ENCODE results near the gene HOXC13. TPM values are rescaled to one million over a fixed set of nuclear protein-coding genes. Genes with fewer than 3 reads are reported as not detected.
A peak's percentile ranks its signal among the peaks of the same experiment; 100 is the strongest.

The HOXC13 gene
- total and polyA plus RNA-seq, 4 donors = not detected

GRCh38 chr12:53994264-53995001 is 55.8 kb downstream of the HOXC13 start:
- WGBS, 2 donors = 2 to 9% methylated on average over 58 to 60 of the region's 60 CpGs
- Histone ChIP-seq H3K4me1 (ENCODE audit: control insufficient read depth in 5 of 5, insufficient read depth in 5 of 5, low read length in 5 of 5) (peaks cover 0 to 15% (median 0%) of the 10 kb centered on the region in 5 donors), H3K27ac (ENCODE audit: low read depth in 1 of 2, low read length in 1 of 2) (no peak overlapping the region), H3K27me3 (ENCODE audit: control insufficient read depth in 3 of 3, insufficient read depth in 3 of 3, low read length in 2 of 3) (peaks cover 0 to 100% (median 87%) of the 10 kb centered on the region in 3 donors), H3K9ac (ENCODE audit: insufficient read depth in 1 of 2, low read length in 2 of 2) (no peak overlapping the region), H3K9me3 (ENCODE audit: control insufficient read depth in 4 of 4, insufficient read depth in 3 of 4, low read length in 3 of 4) (peaks cover 0 to 8% (median 0%) of the 10 kb centered on the region in 4 donors), H3K4me3 (no peak overlapping the region), H3K36me3 (ENCODE audit: control insufficient read depth in 4 of 4, insufficient read depth in 4 of 4, low read length in 4 of 4) (no peaks in the 10 kb centered on the region)
- TF ChIP-seq CTCF (IDR thresholded peaks at IDR 0.05; ENCODE audit: control extremely low read depth, extremely low read depth) = no peak
- ATAC-seq (ENCODE audit: insufficient read depth, low FRiP score) = no peak
- no peak for DNase-seq

GRCh38 chr12:53995002-53995377 is 56.4 kb downstream of the HOXC13 start:
- TF ChIP-seq CTCF (IDR thresholded peaks at IDR 0.05; ENCODE audit: control extremely low read depth, extremely low read depth) = no peak
- ATAC-seq (ENCODE audit: insufficient read depth, low FRiP score) (no peak), DNase-seq (no peak)
- no peaks in the 10 kb centered on the region for H3K36me3 ChIP-seq (ENCODE audit: control insufficient read depth in 4 of 4, insufficient read depth in 4 of 4, low read length in 4 of 4)
- no peak overlapping the region for H3K4me3 ChIP-seq
- H3K9ac ChIP-seq (ENCODE audit: insufficient read depth in 1 of 2, low read length in 2 of 2) = no peak overlapping the region
- peaks cover 0 to 100% (median 87%) of the 10 kb centered on the region in 3 donors for H3K27me3 ChIP-seq (ENCODE audit: control insufficient read depth in 3 of 3, insufficient read depth in 3 of 3, low read length in 2 of 3)
- peaks cover 0 to 16% (median 0%) of the 10 kb centered on the region in 5 donors for H3K4me1 ChIP-seq (ENCODE audit: control insufficient read depth in 5 of 5, insufficient read depth in 5 of 5, low read length in 5 of 5)
- H3K27ac ChIP-seq (ENCODE audit: low read depth in 1 of 2, low read length in 1 of 2) = no peak overlapping the region
- 4 to 5% methylated on average over 17 of the region's 17 CpGs for WGBS, 2 donors
- H3K9me3 ChIP-seq (ENCODE audit: control insufficient read depth in 4 of 4, insufficient read depth in 3 of 4, low read length in 3 of 4) = peaks cover 0 to 8% (median 0%) of the 10 kb centered on the region in 4 donors

DNA sequence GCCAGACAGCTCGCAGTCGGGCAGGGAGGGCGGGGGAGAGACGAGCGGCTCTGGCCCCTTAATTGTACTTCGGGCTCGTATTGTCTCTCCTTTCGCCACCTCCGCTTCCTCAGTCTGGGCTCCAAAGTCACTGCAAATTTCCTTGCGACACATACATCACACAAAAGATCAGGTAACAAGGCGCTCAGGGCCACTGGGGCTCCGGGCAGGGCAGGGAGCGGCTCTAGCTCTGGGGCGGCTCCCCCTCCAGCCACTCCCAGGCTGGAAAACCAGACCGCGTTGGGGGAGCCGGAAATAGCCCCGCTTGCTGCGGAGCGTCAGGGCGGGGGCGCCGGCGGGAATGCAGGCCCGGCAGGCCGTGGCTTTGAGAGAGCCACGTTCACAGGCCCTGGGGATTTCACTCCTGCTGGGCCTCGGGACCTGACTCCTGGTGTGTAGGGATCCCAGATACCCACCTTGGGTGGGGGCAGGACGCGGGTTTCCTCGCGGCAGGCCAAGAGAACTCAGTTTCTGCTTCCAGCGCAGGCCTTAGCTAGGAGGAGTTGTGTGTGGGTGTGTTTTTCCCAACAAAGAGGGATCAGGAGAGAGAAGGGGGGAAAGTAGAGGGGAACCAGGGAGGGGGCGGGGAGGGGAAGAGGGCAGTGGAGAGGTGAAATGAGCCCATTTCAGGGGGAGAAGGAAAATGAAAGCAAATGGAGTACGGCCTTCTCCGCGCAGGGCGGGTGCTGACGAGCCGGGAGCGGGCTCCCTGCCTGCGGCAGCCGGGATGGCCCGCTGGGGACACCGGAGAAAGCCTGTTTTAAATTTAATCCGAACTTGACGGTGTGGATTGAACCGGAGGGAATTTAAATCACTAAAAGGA is 57.0 kb downstream of the HOXC13 start:
- H3K4me1 ChIP-seq (ENCODE audit: control insufficient read depth in 5 of 5, insufficient read depth in 5 of 5, low read length in 5 of 5) = peaks cover 0 to 23% (median 0%) of the 10 kb centered on the region in 5 donors
- ATAC-seq (ENCODE audit: insufficient read depth, low FRiP score) (peak; percentile 43), DNase-seq (peak in 1 of 3 donors; percentile 57)
- peak overlapping the region; percentile 26 for H3K4me3 ChIP-seq
- no peak overlapping the region for H3K27ac ChIP-seq (ENCODE audit: low read depth in 1 of 2, low read length in 1 of 2)
- peaks cover 0 to 99% (median 82%) of the 10 kb centered on the region in 3 donors for H3K27me3 ChIP-seq (ENCODE audit: control insufficient read depth in 3 of 3, insufficient read depth in 3 of 3, low read length in 2 of 3)
- H3K36me3 ChIP-seq (ENCODE audit: control insufficient read depth in 4 of 4, insufficient read depth in 4 of 4, low read length in 4 of 4) = no peaks in the 10 kb centered on the region
- H3K9ac ChIP-seq (ENCODE audit: insufficient read depth in 1 of 2, low read length in 2 of 2) = no peak overlapping the region
- no peak for TF ChIP-seq CTCF (IDR thresholded peaks at IDR 0.05; ENCODE audit: control extremely low read depth, extremely low read depth)
- H3K9me3 ChIP-seq (ENCODE audit: control insufficient read depth in 4 of 4, insufficient read depth in 3 of 4, low read length in 3 of 4) = peaks cover 0 to 8% (median 0%) of the 10 kb centered on the region in 4 donors
- WGBS, 2 donors = 2 to 4% methylated on average over 47 to 48 of the region's 48 CpGs

Small RNA genes within 50 kb of the gene (small RNA-seq; reads per million reads assigned to genes)
- not detected for gene AC012531.3 (ENCODE audit: low replicate concordance)
- not detected for gene AC012531.4 (ENCODE audit: low replicate concordance)
- gene MIR196A2 (ENCODE audit: low replicate concordance) = 0.13 reads per million
- gene RF01905 (ENCODE audit: low replicate concordance) = not detected
- gene RF01906 (ENCODE audit: low replicate concordance) = not detected

Other genes starting within 250 kb of the HOXC13 start
- gene CALCOCO1, start 211.4 kb upstream of the HOXC13 start, total RNA-seq = 100 to 1,000 TPM in 1 of 2 donors, 10 to 100 TPM in 1; 80.4 to 223 TPM
- gene CALCOCO1, start 211.4 kb upstream of the HOXC13 start, polyA plus RNA-seq = 10 to 100 TPM; 65.5 to 71.4 TPM
- gene CISTR, start 186.9 kb upstream of the HOXC13 start, total RNA-seq = not detected
- gene CISTR, start 186.9 kb upstream of the HOXC13 start, polyA plus RNA-seq = not detected
- gene HOXC12, start 16.1 kb downstream of the HOXC13 start, total RNA-seq = not detected
- not detected for gene HOXC12, start 16.1 kb downstream of the HOXC13 start, polyA plus RNA-seq
- not detected for gene HOXC11, start 34.3 kb downstream of the HOXC13 start, total RNA-seq
- not detected for gene HOXC11, start 34.3 kb downstream of the HOXC13 start, polyA plus RNA-seq
- under 1 TPM in 1 of 2 donors, not detected in 1; 0.15 TPM for gene HOTAIR, start 36.1 kb downstream of the HOXC13 start, total RNA-seq
- not detected for gene HOTAIR, start 36.1 kb downstream of the HOXC13 start, polyA plus RNA-seq
- gene HOXC10, start 46.3 kb downstream of the HOXC13 start, total RNA-seq = under 1 TPM in 1 of 2 donors, not detected in 1; 0.18 TPM
- gene HOXC10, start 46.3 kb downstream of the HOXC13 start, polyA plus RNA-seq = not detected
- not detected for gene HOXC9, start 61.3 kb downstream of the HOXC13 start, total RNA-seq
- gene HOXC9, start 61.3 kb downstream of the HOXC13 start, polyA plus RNA-seq = under 1 TPM; 0.08 to 0.18 TPM
- gene HOXC8, start 70.2 kb downstream of the HOXC13 start, total RNA-seq = not detected
- gene HOXC8, start 70.2 kb downstream of the HOXC13 start, polyA plus RNA-seq = under 1 TPM; 0.08 to 0.14 TPM
- under 1 TPM; 0.46 to 0.71 TPM for gene HOXC6, start 89.6 kb downstream of the HOXC13 start, total RNA-seq
- under 1 TPM; 0.18 to 0.24 TPM for gene HOXC6, start 89.6 kb downstream of the HOXC13 start, polyA plus RNA-seq
- under 1 TPM; 0.25 to 0.26 TPM for gene HOXC5, start 94.2 kb downstream of the HOXC13 start, total RNA-seq
- gene HOXC5, start 94.2 kb downstream of the HOXC13 start, polyA plus RNA-seq = under 1 TPM; 0.08 to 0.10 TPM
- under 1 TPM; 0.71 to 0.86 TPM for gene HOXC4, start 115.0 kb downstream of the HOXC13 start, total RNA-seq
- gene HOXC4, start 115.0 kb downstream of the HOXC13 start, polyA plus RNA-seq = under 1 TPM; 0.18 to 0.31 TPM